Heart left ventricle (tissue), 16 donors: ENCODE measurements around the gene DNMT1. TPM values are rescaled to one million over a fixed set of nuclear protein-coding genes. Genes with fewer than 3 reads are reported as not detected.

ENCODE experiments used
- ATAC-seq, 4 donors: fragments of 200-7000 bp; cut with Tn5 transposase; one replicate each; pipeline ENCODE4 v1.9.1; 2020 to 2022; ENCODE audit warnings: moderate library complexity in 4 of 4, mild to moderate bottlenecking in 3 of 4, moderate number of reproducible peaks in 1 of 4
- DNase-seq, 5 donors: peaks; one replicate each; pipeline ENCODE4 v3.0.0-alpha.2; 2020
- H3K27ac ChIP-seq, 12 donors: fragments of 200-600 bp; sonication (generic) in 4 of 12; one replicate each; pipeline versions ENCODE4 v1.5.0 to v1.8.0; 2016 to 2022; ENCODE audit warnings: mild to moderate bottlenecking in 2 of 12
- H3K27me3 ChIP-seq, 9 donors: fragments of 200-600 bp; sonication (generic) in 2 of 9; one replicate each; pipeline versions ENCODE4 v1.5.1 to v1.8.0; 2016 to 2022; ENCODE audit warnings: mild to moderate bottlenecking in 3 of 9
- H3K36me3 ChIP-seq, 9 donors: fragments of 200-600 bp; sonication (generic) in 2 of 9; one replicate each; pipeline versions ENCODE4 v1.5.0 to v1.8.0; 2018 to 2022; ENCODE audit warnings: mild to moderate bottlenecking in 2 of 9
- H3K4me1 ChIP-seq, 12 donors: fragments of 200-600 bp; sonication (generic) in 4 of 12; one replicate each; pipeline versions ENCODE4 v1.5.0 to v1.8.0; 2016 to 2022; ENCODE audit warnings: mild to moderate bottlenecking in 3 of 12
- H3K4me3 ChIP-seq, 12 donors: fragments of 200-600 bp; sonication (generic) in 4 of 12; one replicate each; pipeline versions ENCODE4 v1.5.0 to v1.8.0; 2017 to 2022; ENCODE audit warnings: mild to moderate bottlenecking in 9 of 12, moderate library complexity in 4 of 12
- H3K9me3 ChIP-seq, 12 donors: fragments of 200-600 bp; sonication (generic) in 4 of 12; one replicate each; pipeline versions ENCODE4 v1.5.0 to v1.8.0; 2016 to 2022; ENCODE audit warnings: mild to moderate bottlenecking in 1 of 12
- CTCF ChIP-seq, 12 donors: fragments of 200-600 bp; sonication (generic) in 4 of 12; IDR thresholded peaks; one replicate each; pipeline versions ENCODE4 v1.5.0 to v1.8.0; 2018 to 2022; ENCODE audit warnings: antibody characterized with exemption in 12 of 12, mild to moderate bottlenecking in 5 of 12
- POLR2A ChIP-seq, 2 donors: fragments of 450-650 bp; IDR thresholded peaks; one replicate each; pipeline ENCODE4 v1.6.1; 2017; ENCODE audit warnings: antibody characterized with exemption in 2 of 2, mild to moderate bottlenecking in 2 of 2, moderate library complexity in 2 of 2
- WGBS, 4 donors: extraction: QIAGEN DNeasy Blood & Tissue Kit in 2 of 4; methylation state at CpG; one replicate each; pipeline versions ENCODE4 v1.1.5 to v1.1.7; 2013 to 2018; 5-methylcytosine and 5-hydroxymethylcytosine counted together
- intact Hi-C, 10 donors: fragments of 100-400 bp; cut with DNase I; formaldehyde crosslinking; loops; one replicate each; pipeline versions ENCODE4 v1.11.1 to v1.14.2; 2022
- polyA plus RNA-seq, 2 donors: library from polyadenylated mRNA; stranded (reverse); fragments of 200-250 nt; gene quantifications; one replicate each; pipeline ENCODE4 v1.2.3, GENCODE V29; 2013
- total RNA-seq, 9 donors: library from RNA; depleted of rRNA in 2 of 9; stranded (reverse); fragments of >200 nt in 2 of 9; fragmentation: NEBNext Ultra II Directional in 3 of 9; extraction: Animal tissue kit (Norgen Biotek cat#: 25700) in 3 of 9; gene quantifications; one replicate each; pipeline versions ENCODE4 v1.1.0 to v1.2.4, GENCODE V29; 2016 to 2023
- donor health status: ischemic (EF 13 %, LVEDD 7.1; RV severe dilation, severe dysfunction).
- donor health status: healthy with polysubstance abuse.
- donor health status: DM: no; HTN: yes; CAD: no.
- donor health status: DM: no; HTN: no; CAD: no.
- donor health status: ischemic (EF 25% LVEDD 6.9; RV normal size, moderate dysfunction).
- donor health status: ischemic (EF 25% LVEDD 5.7; RV mildly dilated, moderate dysfunction).
- donor health status: healthy.
- donor health status: DM: yes; HTN: yes; CAD: no.
- donor health status: ischemic (EF 35%, LVEDD 5.7; RV mildly dilated, moderate dysfunction).
- donor health status: nonischemic (EF 11% LVEDD 7.7; RV severe dilation, severe dysfunction).
- donor health status: DM: yes; HTN: yes; CAD: no.
- donor health status: PGD.
- donor health status: ischemic (EF 29% LVEDD 5.4; RV normal size, mild dysfunction).
- donor health status: nonischemic (EF 23%, LVEDD 6.1; RV moderate dilation, normal function).

Gene DNMT1
- total and polyA plus RNA-seq, 11 donors, result 16.1 to 61.6 (median 25.0) TPM

- no peaks in the 10 kb centered on the region for H3K4me1 ChIP-seq
- peaks cover 2 to 100% (median 96%) of the 10 kb centered on the region in 9 donors for H3K36me3 ChIP-seq
- H3K27me3 ChIP-seq, result no peaks in the 10 kb centered on the region
- DNase-seq, result no peak
- no peaks in the 10 kb centered on the region for H3K9me3 ChIP-seq
- TF ChIP-seq POLR2A (IDR thresholded peaks at IDR 0.05) (no peak), CTCF (IDR thresholded peaks at IDR 0.05) (no peak)
- WGBS, 4 donors, result 90 to 92% (median 91%) methylated on average over 10 of the region's 10 CpGs
- H3K27ac ChIP-seq, result peak overlapping the region in 1 of 12 donors; percentile 59
- ATAC-seq, result no peak
- no peak overlapping the region for H3K4me3 ChIP-seq
- intact Hi-C loops, result no loop called here
Measured at GRCh38 chr19:10144361-10144760, 50.4 kb downstream of the DNMT1 start.

GRCh38 chr19:10143681-10144080, 51.1 kb downstream of the DNMT1 start:
- no peaks in the 10 kb centered on the region for H3K27me3 ChIP-seq
- DNase-seq, result no peak
- no peaks in the 10 kb centered on the region for H3K4me1 ChIP-seq
- peak overlapping the region in 1 of 12 donors; percentile 59 for H3K27ac ChIP-seq
- 92 to 98% (median 95%) methylated on average over 8 to 11 of the region's 11 CpGs for WGBS, 4 donors
- intact Hi-C loops, result no loop called here
- ATAC-seq, result no peak
- peaks cover 2 to 100% (median 95%) of the 10 kb centered on the region in 9 donors for H3K36me3 ChIP-seq
- H3K4me3 ChIP-seq, result no peak overlapping the region
- no peaks in the 10 kb centered on the region for H3K9me3 ChIP-seq
- TF ChIP-seq POLR2A (IDR thresholded peaks at IDR 0.05) (no peak), CTCF (IDR thresholded peaks at IDR 0.05) (no peak)

- Histone ChIP-seq H3K9me3 (no peaks in the 10 kb centered on the region), H3K27me3 (no peaks in the 10 kb centered on the region), H3K4me1 (no peaks in the 10 kb centered on the region), H3K27ac (peak overlapping the region in 1 of 12 donors; percentile 59), H3K4me3 (no peak overlapping the region), H3K36me3 (peaks cover 2 to 100% (median 98%) of the 10 kb centered on the region in 9 donors)
- TF ChIP-seq POLR2A (IDR thresholded peaks at IDR 0.05) (no peak), CTCF (IDR thresholded peaks at IDR 0.05) (no peak)
- 86 to 94% (median 90%) methylated on average over 13 to 15 of the region's 15 CpGs for WGBS, 4 donors
- intact Hi-C loops, result no loop called here
- DNase-seq, result no peak
- no peak for ATAC-seq
Measured at GRCh38 chr19:10142701-10143375, 51.9 kb downstream of the DNMT1 start.

GRCh38 chr19:10141973-10142372, 52.8 kb downstream of the DNMT1 start:
- 95 to 98% (median 97%) methylated on average over 18 of the region's 18 CpGs for WGBS, 4 donors
- peak overlapping the region in 1 of 12 donors; percentile 59 for H3K27ac ChIP-seq
- intact Hi-C loops, result no loop called here

More at GRCh38 chr19:10141973-10142372, 52.8 kb downstream of the DNMT1 start:
- Histone ChIP-seq H3K36me3 (peaks cover under 1 to 100% (median 98%) of the 10 kb centered on the region in 9 donors), H3K27me3 (no peaks in the 10 kb centered on the region), H3K4me1 (no peaks in the 10 kb centered on the region), H3K9me3 (no peaks in the 10 kb centered on the region), H3K4me3 (no peak overlapping the region)
- TF ChIP-seq POLR2A (IDR thresholded peaks at IDR 0.05) (no peak), CTCF (IDR thresholded peaks at IDR 0.05) (no peak)
- ATAC-seq, result no peak
- no peak for DNase-seq
